GM18502 (cell line): ENCODE results near the gene CR1.
"Not testable (repeated sequence)": the region's sequence is repeated elsewhere in the genome, so short reads cannot be mapped to it uniquely, and the experiment has no call there.

ENCODE experiments used
- ATAC-seq: cut with Tn5 transposase; IDR thresholded peaks from one replicate; pipeline ENCODE4 v1.9.1; 2021; ENCODE audit warnings: mild to moderate bottlenecking; ENCODE audit not compliant: unreplicated experiment, poor library complexity

CR1 gene

DNA sequence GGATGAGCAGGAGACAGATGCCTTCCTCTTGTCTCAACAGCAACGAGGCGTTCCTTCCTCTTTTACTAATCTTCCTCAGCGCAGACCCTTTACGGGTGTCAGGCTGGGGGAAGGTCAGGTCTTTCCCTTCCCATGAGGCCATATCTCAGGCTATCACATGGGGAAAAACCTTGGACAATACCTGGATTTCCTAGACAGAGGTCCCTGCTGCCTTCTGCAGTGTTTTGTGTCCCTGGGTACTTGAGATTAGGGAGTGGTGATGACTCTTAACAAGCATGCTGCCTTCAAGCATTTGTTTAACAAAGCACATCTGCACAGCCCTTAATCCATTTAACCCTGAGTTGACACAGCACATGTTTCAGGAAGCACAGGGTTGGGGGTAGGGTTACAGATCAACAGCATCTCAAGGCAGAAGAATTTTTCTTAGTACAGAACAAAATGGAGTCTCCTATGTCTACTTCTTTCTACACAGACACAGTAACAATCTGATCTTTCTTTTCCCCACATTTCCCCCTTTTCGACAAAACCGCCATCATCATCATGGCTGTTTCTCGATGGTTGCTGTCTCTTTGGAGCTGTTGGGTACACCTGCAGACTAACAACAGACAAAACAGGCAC, 139.7 kb downstream of the CR1 start:
- ATAC-seq: not testable (repeated sequence)

DNA sequence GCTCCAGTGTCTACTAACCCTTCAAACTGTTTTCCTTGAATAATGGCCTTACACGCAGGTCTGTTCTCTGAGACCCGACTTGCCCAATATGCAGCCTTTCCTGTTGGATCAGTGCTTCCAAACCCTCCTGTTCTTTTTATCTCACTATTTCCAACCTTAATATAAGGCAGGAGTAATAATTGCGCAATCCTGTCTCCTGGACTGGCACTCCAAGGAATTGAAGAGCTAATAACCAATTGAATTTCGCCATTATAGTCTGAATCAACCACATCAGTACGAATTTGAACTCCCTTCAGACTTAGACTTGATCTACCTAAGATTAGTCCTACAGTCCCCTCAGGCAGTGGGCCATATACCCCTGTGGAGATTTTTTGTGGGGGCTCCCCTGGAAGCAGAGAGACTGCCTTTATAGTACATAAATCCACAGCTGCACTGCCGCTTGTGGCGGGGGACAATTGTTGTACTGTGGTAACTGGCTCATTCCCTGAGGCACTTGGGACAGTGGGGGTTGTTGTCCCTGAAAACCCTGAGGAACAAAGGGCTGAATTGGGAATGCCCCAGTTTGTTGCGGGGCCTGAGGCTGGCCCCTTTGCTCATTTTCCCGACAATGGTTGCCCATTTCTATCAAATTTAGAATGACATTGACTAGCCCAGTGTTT, 142.7 kb downstream of the CR1 start:
- ATAC-seq: not testable (repeated sequence)

DNA sequence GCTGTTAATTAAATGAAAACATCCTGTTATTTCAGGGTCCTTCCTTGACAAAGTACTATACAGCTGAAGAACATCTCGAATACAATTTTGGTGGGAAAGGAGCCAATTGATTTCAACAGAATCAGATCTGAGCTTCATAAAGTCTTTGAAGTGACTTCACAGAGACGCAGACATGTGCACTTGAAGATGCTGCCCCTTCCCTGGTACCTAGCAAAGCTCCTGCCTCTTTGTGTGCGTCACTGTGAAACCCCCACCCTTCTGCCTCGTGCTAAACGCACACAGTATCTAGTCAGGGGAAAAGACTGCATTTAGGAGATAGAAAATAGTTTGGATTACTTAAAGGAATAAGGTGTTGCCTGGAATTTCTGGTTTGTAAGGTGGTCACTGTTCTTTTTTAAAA, 143.4 kb downstream of the CR1 start:
- ATAC-seq: not testable (repeated sequence)

DNA sequence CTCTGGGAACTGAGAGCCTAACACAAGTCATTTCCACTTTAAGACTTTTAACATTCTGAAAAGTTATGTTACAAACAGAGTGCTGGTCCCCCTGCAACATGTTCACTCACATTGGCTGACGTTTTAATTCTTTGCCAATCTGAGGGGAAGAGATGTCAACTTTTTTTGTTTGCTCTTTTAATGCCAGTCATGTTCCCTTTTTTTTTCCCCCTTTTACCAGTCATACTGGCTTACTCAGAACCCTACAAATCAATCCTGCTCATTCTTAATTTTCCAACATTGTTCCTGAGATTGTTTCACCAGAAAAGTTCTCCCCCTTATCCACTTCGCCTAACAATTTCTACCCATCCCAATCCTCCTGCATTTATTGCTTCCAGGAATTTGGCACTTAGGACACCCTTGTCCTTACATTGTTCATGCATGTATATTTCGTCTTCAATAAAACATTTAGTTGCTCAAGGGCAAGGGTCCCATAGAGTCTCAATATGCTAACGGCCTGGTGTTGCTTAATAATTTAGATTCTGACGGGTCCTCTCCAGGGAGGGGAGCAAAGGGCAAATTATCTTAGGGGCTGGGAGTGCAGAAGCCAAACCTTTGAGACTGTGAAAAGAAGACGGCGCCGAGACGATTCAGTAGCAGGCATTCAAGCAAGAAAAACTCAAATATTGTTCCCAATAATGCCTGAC, 148.4 kb downstream of the CR1 start:
- no peak for ATAC-seq

DNA sequence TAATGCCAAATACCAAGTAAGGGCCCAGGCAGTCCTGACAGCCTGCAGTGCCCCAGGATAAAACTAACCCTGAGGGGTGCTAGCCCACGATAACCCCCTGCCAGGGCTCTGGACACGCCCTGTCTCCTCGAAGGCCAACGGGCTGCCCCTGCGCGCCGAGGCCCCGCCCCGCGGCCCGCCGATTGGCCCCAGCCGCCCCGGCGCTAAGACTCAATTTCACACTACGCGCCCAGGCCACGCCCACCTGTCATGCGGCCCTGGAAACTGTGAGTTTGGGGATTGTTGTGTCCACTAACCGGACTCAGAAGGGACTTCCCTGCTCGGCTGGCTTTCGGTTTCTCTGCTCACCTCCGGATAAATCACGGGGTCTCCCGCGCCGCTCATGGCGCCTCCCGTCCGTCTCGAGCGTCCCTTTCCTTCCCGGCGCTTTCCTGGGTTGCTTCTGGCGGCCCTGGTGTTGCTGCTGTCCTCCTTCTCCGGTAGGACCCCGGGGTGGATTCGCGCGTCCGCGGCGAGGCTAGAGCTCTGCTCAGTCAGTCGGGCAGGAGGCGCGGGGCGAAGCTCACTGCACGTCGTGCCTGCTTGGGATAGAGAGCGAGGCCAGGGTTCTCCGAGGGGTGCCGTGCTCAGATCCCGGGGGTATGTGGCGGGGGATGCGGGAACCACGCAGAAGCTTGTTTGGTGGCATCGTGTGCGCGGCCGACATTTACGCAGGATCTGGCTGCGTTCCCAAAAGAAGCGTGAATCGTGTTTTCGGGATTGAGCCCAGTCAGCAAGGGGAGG, 149.1 kb downstream of the CR1 start, which contains the start of gene CR1L:
CR1L (plus strand) TSS at position 282 of the 783 bp plus-strand sequence; CDS start at position 383, 101 bp downstream.
- ATAC-seq: peak; percentile 93

DNA sequence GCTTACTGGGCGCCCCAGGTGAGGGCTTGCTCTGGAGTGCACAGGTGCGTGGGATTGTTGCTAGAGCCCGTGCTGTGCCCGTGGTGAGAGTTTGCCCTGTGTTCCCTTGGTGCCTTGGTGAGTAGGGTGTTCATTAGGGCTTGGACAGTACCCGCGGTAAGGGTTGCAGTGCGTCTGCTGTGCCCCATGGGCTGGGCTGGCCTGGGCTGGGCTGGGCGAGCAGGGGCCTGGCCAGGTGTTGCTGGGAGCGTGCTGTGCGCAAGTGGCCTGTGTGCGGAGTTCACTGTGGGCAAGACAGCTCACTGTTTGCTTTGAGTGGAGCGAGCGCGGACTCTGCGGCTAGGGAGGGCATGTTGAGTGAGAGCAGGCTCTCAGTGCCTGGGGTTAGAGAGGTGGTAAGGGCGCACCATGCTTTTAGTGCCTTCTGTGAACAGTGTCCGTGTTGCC, 149.7 kb downstream of the CR1 start:
- ATAC-seq: no peak

DNA sequence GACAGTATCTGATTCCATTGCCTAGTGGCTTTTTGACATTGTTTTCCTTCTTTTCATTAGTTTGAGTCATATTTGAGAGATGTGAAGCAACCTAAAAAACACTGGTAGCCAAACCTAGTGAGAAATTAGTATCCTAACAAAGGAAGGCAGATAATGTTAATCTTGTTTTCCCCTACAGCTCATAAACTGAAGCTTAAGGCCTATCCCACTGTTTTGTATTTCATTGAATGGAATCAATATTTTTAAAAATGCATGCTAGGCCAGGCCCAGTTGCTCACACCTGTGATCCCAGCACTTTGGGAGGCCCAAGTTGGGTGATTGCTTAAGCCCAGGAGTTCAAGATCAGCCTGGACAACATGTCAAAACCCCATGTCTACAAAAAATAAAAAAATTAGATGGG, 150.2 kb downstream of the CR1 start:
- ATAC-seq: no peak

DNA sequence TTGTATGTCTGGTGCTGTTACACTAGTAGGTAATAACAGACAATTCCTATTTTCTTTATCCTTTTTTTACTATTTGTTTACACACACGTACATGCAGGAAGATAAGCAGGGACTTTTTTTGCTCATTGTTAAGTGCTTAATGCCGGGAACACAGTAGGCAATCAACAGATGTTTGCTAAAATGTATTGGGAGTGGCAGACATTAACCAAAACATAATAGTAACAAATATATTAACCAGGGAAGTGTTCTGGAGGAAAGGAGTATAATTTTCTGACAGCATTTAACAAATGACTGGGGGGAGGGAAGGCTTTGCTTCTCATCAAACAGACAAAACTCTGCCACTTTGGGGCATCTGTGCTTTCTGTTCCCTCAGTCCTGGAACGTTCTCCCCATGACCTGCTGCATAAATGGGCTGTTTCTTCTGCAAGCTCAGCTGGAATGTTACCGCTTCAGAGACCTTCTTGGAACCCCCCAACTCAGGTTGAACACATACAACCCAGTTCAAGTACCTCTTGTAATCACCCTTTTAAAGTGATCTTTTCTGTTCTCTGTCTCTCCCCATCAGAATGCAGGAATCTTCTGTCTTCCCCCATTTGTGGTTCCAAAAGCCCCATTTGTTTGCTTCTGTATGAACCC, 151.1 kb downstream of the CR1 start:
- no peak for ATAC-seq

DNA sequence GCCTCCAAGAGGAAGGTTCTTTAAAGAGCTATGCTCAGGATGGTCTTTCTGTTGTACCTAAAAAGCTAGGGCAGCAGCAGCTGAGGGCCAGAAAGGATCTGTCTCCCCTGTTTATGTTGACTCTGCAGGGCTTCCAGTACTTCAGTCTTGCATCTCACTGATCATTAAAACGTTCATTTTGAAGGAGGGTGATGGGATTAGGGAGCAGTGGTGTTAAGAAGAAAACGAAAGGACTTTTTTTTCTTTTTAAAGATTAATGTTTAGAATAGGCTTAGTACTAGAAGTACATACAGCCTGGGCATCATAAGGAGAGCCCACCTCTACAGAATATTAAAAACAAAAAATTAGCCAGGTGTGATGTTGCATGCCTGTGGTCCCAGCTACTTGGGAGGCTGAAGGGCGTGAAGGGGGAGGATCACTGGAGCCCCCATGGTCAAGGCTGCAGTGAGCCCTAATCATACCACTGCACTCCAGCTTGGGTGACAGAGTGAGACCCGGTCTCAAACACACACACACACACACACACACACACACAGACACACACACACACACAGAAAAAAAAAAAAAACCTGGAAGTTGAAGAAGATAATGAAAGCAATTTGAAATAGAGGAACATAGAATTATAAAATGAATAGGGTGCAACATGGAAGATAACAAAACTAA, 151.8 kb downstream of the CR1 start:
- ATAC-seq: no peak

DNA sequence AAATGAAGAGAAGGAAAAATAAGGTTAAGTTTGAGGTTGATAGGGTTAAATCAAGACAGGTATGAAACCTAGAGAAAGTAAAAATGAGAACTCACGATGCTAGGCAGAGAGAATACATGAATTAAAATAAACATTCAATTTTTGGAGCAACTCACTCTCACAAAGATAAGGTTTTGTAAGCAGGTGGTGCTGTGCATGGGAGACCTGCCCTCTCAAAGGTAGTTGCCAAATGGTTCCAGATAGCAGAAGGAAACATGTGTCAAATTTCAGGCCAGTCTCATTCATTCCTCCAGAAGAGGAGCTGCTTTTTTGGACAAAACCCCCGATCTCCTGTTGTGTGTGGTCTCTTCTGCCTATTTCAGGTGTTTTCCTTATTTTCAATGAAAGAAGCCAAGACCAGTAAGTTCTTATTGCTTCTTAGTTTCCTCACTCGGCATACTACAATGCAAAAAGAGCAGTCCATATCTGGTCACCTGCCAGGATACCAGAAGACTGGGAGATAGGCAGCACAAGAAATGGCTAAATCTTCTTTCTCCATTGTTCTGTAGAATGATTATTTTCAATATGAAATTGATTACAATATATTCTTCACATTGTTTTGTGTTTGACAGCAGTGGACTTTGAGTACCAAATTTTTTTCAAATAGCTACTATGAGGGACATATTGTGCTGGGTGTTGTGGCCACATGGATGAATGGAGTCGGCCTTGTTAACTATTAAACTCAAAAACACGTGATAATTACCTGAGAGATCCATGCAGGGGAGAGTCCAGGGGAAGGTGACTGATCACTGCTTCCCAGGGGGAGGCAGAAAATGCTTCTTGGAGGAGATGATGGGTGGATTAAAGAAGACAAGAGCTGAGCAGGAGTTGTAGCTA, 152.6 kb downstream of the CR1 start:
- no peak for ATAC-seq

DNA sequence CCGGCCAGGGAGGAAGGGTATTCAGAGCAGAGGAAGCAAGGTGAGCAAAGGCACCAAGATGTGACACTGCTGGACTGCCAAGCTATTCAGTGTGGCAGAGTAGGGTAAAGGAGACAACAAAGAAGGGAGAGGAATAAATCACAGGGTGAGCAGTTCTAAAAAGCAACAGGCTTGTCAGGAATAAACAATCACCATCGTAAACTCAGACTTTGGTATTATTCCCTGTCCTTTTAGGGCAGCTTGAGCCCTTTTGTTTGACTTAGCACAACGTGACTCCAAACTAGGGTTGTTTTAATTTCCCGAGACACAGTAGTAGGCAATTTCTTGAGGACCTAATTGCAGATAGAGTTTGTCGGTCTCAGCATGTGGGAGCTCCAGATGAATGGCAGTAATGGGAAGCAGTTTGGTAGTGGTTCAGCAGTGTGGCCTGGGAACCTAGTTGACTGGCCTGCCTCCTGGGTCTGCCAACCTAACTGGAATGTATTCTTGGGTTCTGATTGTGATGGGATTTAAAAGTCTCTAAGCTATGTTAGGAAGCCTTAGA, 153.3 kb downstream of the CR1 start:
- no peak for ATAC-seq

DNA sequence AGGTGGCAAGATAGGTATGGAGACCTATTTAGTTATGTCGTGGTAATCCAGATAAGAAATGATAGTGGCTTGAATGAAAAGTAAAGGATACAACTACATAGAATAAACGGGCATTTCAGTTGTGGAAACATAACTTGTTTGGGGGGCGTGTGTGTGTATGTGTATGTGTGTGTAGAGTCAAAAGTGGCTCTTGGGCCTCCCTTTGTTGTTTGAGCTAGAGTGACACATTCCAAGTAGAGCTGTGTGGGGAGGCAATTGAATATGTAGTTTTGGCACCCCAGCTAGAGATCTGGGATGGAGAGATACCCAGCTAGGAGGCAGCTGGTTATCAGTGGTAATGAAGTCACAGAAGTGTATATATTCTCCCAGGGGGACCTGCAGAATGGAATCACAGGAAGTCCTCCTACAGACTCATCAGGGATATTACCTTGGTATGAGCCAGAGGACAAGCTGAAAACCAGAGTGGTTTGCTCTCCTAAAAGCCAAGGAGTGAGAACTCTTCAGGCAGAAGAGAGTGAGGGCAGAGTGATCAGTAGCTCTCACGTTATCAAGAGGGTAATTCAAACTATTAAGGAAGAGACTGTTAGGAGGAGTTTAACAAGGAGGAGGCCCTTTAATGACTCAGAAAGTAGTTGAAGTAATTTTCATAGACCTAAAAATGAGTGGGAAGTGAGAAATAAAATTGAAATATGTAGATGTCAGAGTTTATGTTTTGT, 154.1 kb downstream of the CR1 start:
- ATAC-seq: no peak

DNA sequence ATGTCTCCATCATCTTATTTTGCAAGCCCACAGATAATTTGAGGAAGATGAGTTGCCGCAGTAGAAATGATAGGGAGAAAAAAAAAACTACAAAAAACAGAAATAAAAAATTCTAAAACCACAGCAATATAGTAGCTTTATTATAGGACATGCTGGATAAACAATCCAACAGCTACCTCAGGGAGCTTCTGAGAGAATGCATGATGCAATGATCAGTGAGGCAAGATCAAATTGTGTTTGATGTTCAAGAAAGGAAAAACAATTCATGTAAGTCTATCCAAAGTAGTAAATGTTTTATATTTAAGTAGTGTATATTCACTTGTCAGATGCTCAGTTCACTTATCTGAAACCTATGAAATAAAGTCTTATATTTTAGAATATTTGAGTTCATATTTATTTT, 155.6 kb downstream of the CR1 start:
- ATAC-seq: no peak

DNA sequence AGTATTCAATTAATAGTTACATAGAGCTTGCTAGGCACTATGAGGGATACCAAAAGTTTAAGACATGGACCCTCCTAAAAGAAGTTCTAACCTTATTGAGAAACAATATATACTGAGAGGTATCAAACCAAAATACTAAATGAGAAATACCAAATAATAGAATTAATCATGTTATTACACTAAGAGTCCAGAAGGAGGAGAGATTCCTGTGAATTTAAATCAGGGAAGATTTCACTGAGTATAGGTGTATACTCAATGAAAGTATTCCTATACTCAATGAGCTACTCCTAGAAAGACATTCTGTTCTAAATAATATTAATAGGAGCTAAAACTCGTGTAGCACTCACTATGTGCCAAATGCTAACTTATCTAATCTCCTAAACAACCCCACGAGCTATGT, 158.4 kb downstream of the CR1 start:
- ATAC-seq: no peak

DNA sequence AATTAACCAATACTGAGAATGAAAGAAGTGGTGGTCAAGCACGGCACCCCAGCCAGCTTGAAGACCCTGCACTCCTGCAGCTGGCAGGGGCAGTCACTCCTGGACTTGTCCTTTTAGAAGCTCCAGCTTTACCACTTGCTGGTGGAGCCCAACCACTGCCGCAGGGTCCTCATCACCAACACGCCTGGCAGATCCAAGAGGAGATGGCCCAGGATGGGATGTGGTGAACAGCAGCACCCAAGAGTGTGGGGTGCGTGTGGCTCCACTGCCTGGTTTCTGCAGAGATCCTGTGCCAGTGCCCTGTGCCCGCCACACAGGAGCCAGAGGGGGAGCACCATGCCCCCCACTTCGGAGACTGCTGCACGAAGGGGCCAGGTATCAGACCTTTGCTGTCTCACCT, 162.5 kb downstream of the CR1 start:
- no peak for ATAC-seq

DNA sequence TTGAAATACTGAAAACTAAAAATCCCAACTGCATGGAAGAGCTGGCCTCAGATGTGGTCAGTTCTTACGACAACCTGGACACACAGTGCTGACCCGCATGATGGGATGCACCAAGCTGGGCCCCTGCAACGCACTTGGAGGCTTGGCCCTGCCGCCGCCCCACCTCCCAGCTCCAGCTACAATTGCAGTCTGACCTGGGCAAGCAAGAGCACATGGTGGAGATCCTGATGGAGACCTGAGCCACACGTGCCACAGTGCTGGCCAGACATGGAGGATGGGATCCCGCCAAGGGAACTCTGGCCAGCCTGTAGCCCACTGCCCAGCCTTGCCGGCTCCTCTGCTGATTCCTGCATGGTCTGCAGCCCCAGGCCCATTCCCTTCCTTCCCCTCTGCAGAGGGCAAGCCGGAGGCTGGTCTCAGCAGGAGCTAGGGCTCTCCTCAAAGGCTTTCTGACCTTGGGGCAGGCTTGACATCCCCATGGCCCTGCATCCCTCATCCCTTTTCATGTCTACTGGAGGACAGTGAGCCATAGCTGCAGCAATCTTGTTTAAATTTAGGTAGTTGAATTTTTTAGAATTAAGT, 163.0 kb downstream of the CR1 start:
- no peak for ATAC-seq

DNA sequence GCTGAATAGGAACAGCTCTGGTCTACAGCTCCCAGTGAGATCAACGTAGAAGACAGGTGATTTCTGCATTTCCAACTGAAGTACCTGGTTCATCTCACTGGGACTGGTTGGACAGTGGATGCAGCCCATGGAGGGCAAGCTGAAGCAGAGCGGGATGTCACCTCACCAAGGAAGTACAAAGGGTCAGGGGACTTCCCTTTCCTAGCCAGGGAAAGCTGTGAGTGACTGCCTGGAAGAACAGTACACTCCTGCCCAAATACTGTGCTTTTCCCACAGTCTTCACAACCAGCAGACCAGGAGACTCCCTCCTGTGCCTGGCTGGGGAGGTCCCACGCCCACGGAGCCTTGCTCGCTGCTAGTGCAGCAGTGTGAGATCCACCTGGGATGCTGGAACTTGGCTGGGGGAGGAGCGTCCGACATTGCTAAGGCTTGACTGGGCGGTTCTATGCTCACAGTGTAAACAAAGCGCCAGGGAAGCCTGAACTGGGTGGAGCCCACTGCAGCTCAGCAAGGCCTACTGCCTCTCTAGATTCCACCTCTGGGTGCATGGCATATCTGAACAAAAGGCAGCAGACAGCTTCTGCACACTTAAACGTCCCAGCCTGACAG, 163.7 kb downstream of the CR1 start:
- ATAC-seq: no peak
